HUES48 (cell line): ENCODE data around the gene CABP5.

Experiments
- H3K27ac ChIP-seq: one replicate; pipeline ENCODE4 v1.7.0; 2013; ENCODE audit warnings: low read depth, low read length, inconsistent platforms
- H3K27me3 ChIP-seq: 2 replicates; pipeline ENCODE4 v1.6.1; 2013; ENCODE audit warnings: mild to moderate bottlenecking, low read length; ENCODE audit not compliant: control insufficient read depth, insufficient read depth
- H3K36me3 ChIP-seq: 2 replicates; pipeline ENCODE4 v1.6.1; 2013; ENCODE audit warnings: low read length; ENCODE audit not compliant: control insufficient read depth, insufficient read depth
- H3K4me1 ChIP-seq: 2 replicates; pipeline ENCODE4 v1.6.1; 2013; ENCODE audit warnings: mild to moderate bottlenecking, low read length; ENCODE audit not compliant: control insufficient read depth, insufficient read depth
- H3K4me3 ChIP-seq: 2 replicates; pipeline ENCODE4 v1.5.1; 2013; ENCODE audit warnings: mild to moderate bottlenecking, low read depth, low read length
- H3K9ac ChIP-seq: 2 replicates; pipeline ENCODE4 v1.6.1; 2013; ENCODE audit warnings: mild to moderate bottlenecking, low read depth, low read length, moderate library complexity
- H3K9me3 ChIP-seq: 2 replicates; pipeline ENCODE4 v1.6.1; 2013; ENCODE audit warnings: low read length; ENCODE audit not compliant: control insufficient read depth, insufficient read depth

Gene CABP5

DNA sequence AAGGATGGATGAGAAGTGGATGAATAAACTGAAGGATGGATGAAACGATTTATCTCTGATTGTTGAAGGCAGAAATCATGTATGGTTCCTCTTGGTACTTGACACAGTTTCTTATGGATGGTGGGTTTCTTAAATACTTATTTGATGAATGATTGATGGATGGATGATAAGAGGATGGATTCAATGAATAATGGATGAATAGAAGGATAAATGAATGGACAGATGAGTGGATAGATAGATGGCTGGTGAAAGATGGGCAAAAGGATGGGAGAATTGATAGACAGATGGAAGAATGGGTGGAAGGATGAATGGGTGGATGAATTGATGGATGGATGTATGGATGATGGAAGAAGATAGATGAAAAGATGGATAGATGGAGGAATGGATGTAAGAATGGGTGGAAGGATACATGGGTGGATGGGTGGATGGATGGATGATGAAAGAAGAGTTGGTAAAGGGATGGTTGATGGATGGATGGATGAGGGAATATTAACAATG, 47.6 kb downstream of the CABP5 start:
- no peak overlapping the region for H3K27ac ChIP-seq
- H3K27me3 ChIP-seq = no peaks in the 10 kb centered on the region
- no peak overlapping the region for H3K4me3 ChIP-seq
- H3K9ac ChIP-seq = no peak overlapping the region
- H3K9me3 ChIP-seq = peaks cover 32% of the 10 kb centered on the region
- no peaks in the 10 kb centered on the region for H3K36me3 ChIP-seq
- no peaks in the 10 kb centered on the region for H3K4me1 ChIP-seq

GRCh38 chr19:47994209-47994802, 49.6 kb downstream of the CABP5 start, which contains the start of gene ELSPBP1:
ELSPBP1 (plus strand) TSS chr19:47994632; CDS start chr19:48008668, 14,036 bp downstream.
- Histone ChIP-seq H3K4me1 (no peaks in the 10 kb centered on the region), H3K27ac (no peak within 1 kb of the TSS), H3K9ac (no peak within 1 kb of the TSS), H3K9me3 (peaks cover 35% of the 10 kb centered on the region), H3K27me3 (no peaks in the 10 kb centered on the region), H3K4me3 (no peak within 1 kb of the TSS), H3K36me3 (no peaks in the 10 kb centered on the region)

DNA sequence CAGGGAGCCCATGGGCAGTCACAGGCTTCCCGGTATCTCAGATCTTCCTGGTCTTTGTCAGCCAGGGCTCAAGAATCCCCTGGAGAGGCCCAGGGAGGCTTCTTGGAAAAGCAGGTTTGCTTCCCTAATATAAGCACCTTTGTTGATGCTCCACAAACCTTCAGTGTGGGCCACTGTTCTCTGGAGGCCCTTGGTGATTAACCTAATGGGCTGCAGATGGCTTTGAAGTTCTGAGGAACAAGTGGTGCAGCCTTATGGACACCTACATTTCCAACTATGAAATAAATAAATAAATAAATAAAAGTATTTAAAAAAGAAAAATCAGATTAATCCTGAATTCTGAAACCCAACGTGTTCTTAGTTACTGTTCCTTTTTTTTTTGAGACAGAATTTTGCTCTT, 51.8 kb downstream of the CABP5 start, which contains the start of gene BSPH1:
Gene BSPH1, minus strand, starts transcription at position 101 of the 400 bp plus-strand sequence. Its CDS starts 89 bp downstream, at position 12.
- no peaks in the 10 kb centered on the region for H3K4me1 ChIP-seq
- H3K27ac ChIP-seq = no peak within 1 kb of the TSS
- H3K4me3 ChIP-seq = no peak within 1 kb of the TSS
- no peaks in the 10 kb centered on the region for H3K36me3 ChIP-seq
- no peaks in the 10 kb centered on the region for H3K27me3 ChIP-seq
- H3K9ac ChIP-seq = no peak within 1 kb of the TSS
- H3K9me3 ChIP-seq = peaks cover 35% of the 10 kb centered on the region

- no peaks in the 10 kb centered on the region for H3K4me1 ChIP-seq
- no peak overlapping the region for H3K27ac ChIP-seq
- H3K36me3 ChIP-seq = no peaks in the 10 kb centered on the region
- no peak overlapping the region for H3K4me3 ChIP-seq
- no peaks in the 10 kb centered on the region for H3K27me3 ChIP-seq
- no peak overlapping the region for H3K9ac ChIP-seq
- H3K9me3 ChIP-seq = peaks cover 33% of the 10 kb centered on the region
Observed at GRCh38 chr19:47991191-47991808, 52.6 kb downstream of the CABP5 start.
